Measurements from ENCODE around the gene ATP2B3. TPM values are rescaled to one million over a fixed set of nuclear protein-coding genes. Genes with fewer than 3 reads are reported as not detected.

ATP2B3 gene
- total and polyA plus RNA-seq, 2 of the 4 experiments (the other 2 are of a cell fraction) = under 0.01 to 0.03 TPM

DNA sequence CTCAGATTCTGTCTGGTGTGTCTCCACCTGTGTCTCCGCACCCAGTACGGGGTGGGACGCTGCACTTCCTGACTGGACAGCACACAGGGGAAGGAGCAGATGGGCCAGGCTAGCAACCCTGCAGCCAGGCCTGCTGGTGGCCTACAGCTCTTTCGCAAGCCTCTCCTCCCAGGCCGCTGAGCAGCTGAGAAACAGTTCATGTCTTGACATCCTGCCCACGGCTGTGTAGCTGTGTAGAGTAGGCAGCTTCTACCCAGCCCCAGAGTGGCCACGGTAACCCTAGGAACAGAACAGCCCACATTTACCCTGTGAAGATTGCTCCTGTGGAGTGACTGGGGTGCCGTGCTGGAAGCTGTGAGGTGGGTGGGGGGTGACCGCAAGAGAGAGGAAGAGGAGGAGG, 42.6 kb downstream of the ATP2B3 start:
- H3K9ac ChIP-seq (ENCODE audit: low read depth, low read length) = no peak overlapping the region
- H3K4me2 ChIP-seq (ENCODE audit: low read depth, low read length) = no peak overlapping the region
- H4K20me1 ChIP-seq (ENCODE audit: insufficient read depth, low read length) = no peaks in the 10 kb centered on the region
- no peak overlapping the region for H4K91ac ChIP-seq (ENCODE audit: insufficient read depth, low read depth, low read length)
- no peak overlapping the region for H2AK5ac ChIP-seq (ENCODE audit: low read depth, low read length)
- DNase-seq = peak; percentile 2
- H4K8ac ChIP-seq (ENCODE audit: low read depth in 2 of 2, low read length in 2 of 2) = no peak overlapping the region
- no peaks in the 10 kb centered on the region for H3K36me3 ChIP-seq (ENCODE audit: control insufficient read depth, insufficient read depth, low read length)
- BruUV-seq (replicated peaks) = no TSS peak
- no peak overlapping the region for H2AFZ ChIP-seq (replicated peaks; ENCODE audit: low read length, poor library complexity)
- peaks cover 15% of the 10 kb centered on the region; the same call in 1 of the 2 replicates for H3K27me3 ChIP-seq (ENCODE audit: control insufficient read depth, insufficient read depth, low read length)
- no peaks in the 10 kb centered on the region for H3K9me1 ChIP-seq (ENCODE audit: insufficient read depth, low read length)
- no peaks in the 10 kb centered on the region for H3K4me1 ChIP-seq (ENCODE audit: control insufficient read depth, insufficient read depth, low read length)
- intact Hi-C loops (cut with micrococcal nuclease) = no loop called here
- in situ Hi-C loops (cut with MboI; ENCODE audit: low sequenced_read_pairs) = loop anchor here (5.0 kb wide), 1 partner anchor 107 kb away; no protein-coding TSS in a partner anchor
- no peak overlapping the region for H3K4me3 ChIP-seq (ENCODE audit: insufficient read depth, low read depth, low read length)
- no peak overlapping the region for H2AK9ac ChIP-seq (replicated peaks; ENCODE audit: low read depth, low read length, poor library complexity)
- ChIA-PET CTCF (no interaction called here), POLR2A (ENCODE audit: unreplicated experiment) (no interaction called here)
- H3K27ac ChIP-seq (ENCODE audit: insufficient read depth, low read length) = no peak overlapping the region
- H3K23ac ChIP-seq (ENCODE audit: low read depth, low read length) = no peak overlapping the region
- no peak overlapping the region for H2BK5ac ChIP-seq (ENCODE audit: low read depth, low read length, poor library complexity, severe bottlenecking)
- ATAC-seq (ENCODE audit: low read depth) = peak; percentile 37
- no peak overlapping the region for H3K18ac ChIP-seq (ENCODE audit: low read depth, low read length)
- H3K9me3 ChIP-seq (ENCODE audit: control insufficient read depth, insufficient read depth, low read length) = no peaks in the 10 kb centered on the region; the same call in 1 of the 2 replicates
- H2BK120ac ChIP-seq (ENCODE audit: low read depth, low read length) = no peak overlapping the region
- H3K14ac ChIP-seq (replicated peaks; ENCODE audit: low read depth, low read length) = no peak overlapping the region
- H3K56ac ChIP-seq (ENCODE audit: extremely low read depth, insufficient read depth, low read length) = no peak overlapping the region
- no peak overlapping the region for H4K5ac ChIP-seq (ENCODE audit: low read depth, low read length)
- H3K4ac ChIP-seq (ENCODE audit: low read depth, low read length) = no peak overlapping the region
- H2BK20ac ChIP-seq (ENCODE audit: low read depth, low read length) = no peak overlapping the region
- dilution Hi-C loops (cut with HindIII; ENCODE audit: low sequenced_read_pairs, unreplicated experiment) = no loop called here
- WGBS, 2 experiments (ENCODE audit: extremely low coverage in 2 of 2, insufficient read length in 1 of 2) = 79% methylated on average over 4 of the region's 9 CpGs; no CpG with 5 or more reads in 1 of the 2 experiments
- TF ChIP-seq CEBPB (IDR thresholded peaks at IDR 0.05; ENCODE audit: low read depth, low read length) = 0 out of 2 replicates have a peak, but pooled peaks have one; percentile 38
- no peak for TF ChIP-seq MXI1 (IDR thresholded peaks at IDR 0.05; ENCODE audit: borderline replicate concordance, low read depth, low read length)
- TF ChIP-seq, protein P1, sequence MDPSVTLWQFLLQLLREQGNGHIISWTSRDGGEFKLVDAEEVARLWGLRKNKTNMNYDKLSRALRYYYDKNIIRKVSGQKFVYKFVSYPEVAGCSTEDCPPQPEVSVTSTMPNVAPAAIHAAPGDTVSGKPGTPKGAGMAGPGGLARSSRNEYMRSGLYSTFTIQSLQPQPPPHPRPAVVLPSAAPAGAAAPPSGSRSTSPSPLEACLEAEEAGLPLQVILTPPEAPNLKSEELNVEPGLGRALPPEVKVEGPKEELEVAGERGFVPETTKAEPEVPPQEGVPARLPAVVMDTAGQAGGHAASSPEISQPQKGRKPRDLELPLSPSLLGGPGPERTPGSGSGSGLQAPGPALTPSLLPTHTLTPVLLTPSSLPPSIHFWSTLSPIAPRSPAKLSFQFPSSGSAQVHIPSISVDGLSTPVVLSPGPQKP (IDR thresholded peaks at IDR 0.05; ENCODE audit: borderline replicate concordance, low read depth, low read length) = no peak
- TF ChIP-seq BHLHE40 (IDR thresholded peaks at IDR 0.05; ENCODE audit: low read depth, low read length) = no peak
- no peaks in the 10 kb centered on the region for H3K79me1 ChIP-seq (ENCODE audit: low read depth in 1 of 2, low read length in 2 of 2)
- no peak overlapping the region for H2BK15ac ChIP-seq (ENCODE audit: low read depth, low read length)
